ENCODE measurements around the gene MUC15.
"Not testable (repeated sequence)": the region's sequence is repeated elsewhere in the genome, so short reads cannot be mapped to it uniquely, and the experiment has no call there.

MUC15 gene

GRCh38 chr11:26595207-26595865 is 23.3 kb upstream of the MUC15 start:
- not testable (repeated sequence) for H3K36me3 ChIP-seq (ENCODE audit: control insufficient read depth, insufficient read depth, low read length); H3K9ac ChIP-seq (ENCODE audit: low read length); H3K27ac ChIP-seq (ENCODE audit: low read depth, low read length); H3K4me3 ChIP-seq (ENCODE audit: low read length); H3K4me1 ChIP-seq (ENCODE audit: control insufficient read depth, insufficient read depth, low read length); H3K27me3 ChIP-seq (ENCODE audit: control insufficient read depth, insufficient read depth, low read length)

- Histone ChIP-seq H3K4me3 (ENCODE audit: low read length) (no peak overlapping the region), H3K4me1 (ENCODE audit: control insufficient read depth, insufficient read depth, low read length) (no peaks in the 10 kb centered on the region), H3K9ac (ENCODE audit: low read length) (no peak overlapping the region), H3K27me3 (ENCODE audit: control insufficient read depth, insufficient read depth, low read length) (no peaks in the 10 kb centered on the region), H3K27ac (ENCODE audit: low read depth, low read length) (no peak overlapping the region), H3K36me3 (ENCODE audit: control insufficient read depth, insufficient read depth, low read length) (no peaks in the 10 kb centered on the region)
Observed at GRCh38 chr11:26593691-26594090, 21.6 kb upstream of the MUC15 start.

- Histone ChIP-seq H3K9ac (ENCODE audit: low read length) (no peak overlapping the region), H3K27ac (ENCODE audit: low read depth, low read length) (no peak overlapping the region), H3K36me3 (ENCODE audit: control insufficient read depth, insufficient read depth, low read length) (no peaks in the 10 kb centered on the region), H3K4me1 (ENCODE audit: control insufficient read depth, insufficient read depth, low read length) (no peaks in the 10 kb centered on the region), H3K27me3 (ENCODE audit: control insufficient read depth, insufficient read depth, low read length) (no peaks in the 10 kb centered on the region), H3K4me3 (ENCODE audit: low read length) (no peak overlapping the region)
Observed at GRCh38 chr11:26587073-26587472, 15.0 kb upstream of the MUC15 start.

DNA sequence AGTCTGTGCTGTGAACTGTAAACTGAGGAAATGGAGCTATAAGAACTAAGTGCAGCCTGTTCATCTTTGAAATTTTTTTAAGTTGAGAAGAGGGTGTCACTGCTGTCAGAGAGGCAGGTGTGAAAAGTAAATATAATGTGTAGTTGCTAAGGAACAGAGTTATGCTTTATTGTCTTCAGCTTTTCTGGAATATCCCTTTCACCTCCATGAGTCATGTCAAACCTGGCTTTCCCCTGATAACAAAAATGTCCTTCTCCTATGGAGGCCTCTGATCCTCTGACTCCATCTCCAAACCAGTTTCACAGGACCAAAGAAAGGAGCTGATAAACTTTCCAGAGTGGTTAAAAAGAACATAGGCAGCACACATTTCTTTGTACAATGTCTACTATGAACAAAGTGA is 12.8 kb upstream of the MUC15 start:
- Histone ChIP-seq H3K4me1 (ENCODE audit: control insufficient read depth, insufficient read depth, low read length) (peaks cover 6% of the 10 kb centered on the region), H3K27me3 (ENCODE audit: control insufficient read depth, insufficient read depth, low read length) (no peaks in the 10 kb centered on the region), H3K27ac (ENCODE audit: low read depth, low read length) (no peak overlapping the region), H3K4me3 (ENCODE audit: low read length) (no peak overlapping the region), H3K9ac (ENCODE audit: low read length) (no peak overlapping the region), H3K36me3 (ENCODE audit: control insufficient read depth, insufficient read depth, low read length) (no peaks in the 10 kb centered on the region)

- H3K4me3 ChIP-seq (ENCODE audit: low read length): no peak overlapping the region
- no peaks in the 10 kb centered on the region for H3K27me3 ChIP-seq (ENCODE audit: control insufficient read depth, insufficient read depth, low read length)
- H3K27ac ChIP-seq (ENCODE audit: low read depth, low read length): no peak overlapping the region
- no peak overlapping the region for H3K9ac ChIP-seq (ENCODE audit: low read length)
- H3K4me1 ChIP-seq (ENCODE audit: control insufficient read depth, insufficient read depth, low read length): peaks cover 6% of the 10 kb centered on the region
- H3K36me3 ChIP-seq (ENCODE audit: control insufficient read depth, insufficient read depth, low read length): no peaks in the 10 kb centered on the region
Observed at GRCh38 chr11:26583550-26583949, 11.5 kb upstream of the MUC15 start.

- Histone ChIP-seq H3K27me3 (ENCODE audit: control insufficient read depth, insufficient read depth, low read length) (no peaks in the 10 kb centered on the region), H3K9ac (ENCODE audit: low read length) (no peak overlapping the region), H3K27ac (ENCODE audit: low read depth, low read length) (no peak overlapping the region), H3K4me3 (ENCODE audit: low read length) (no peak overlapping the region), H3K36me3 (ENCODE audit: control insufficient read depth, insufficient read depth, low read length) (no peaks in the 10 kb centered on the region), H3K4me1 (ENCODE audit: control insufficient read depth, insufficient read depth, low read length) (peaks cover 6% of the 10 kb centered on the region)
Observed at GRCh38 chr11:26580929-26581328, 8.9 kb upstream of the MUC15 start.

DNA sequence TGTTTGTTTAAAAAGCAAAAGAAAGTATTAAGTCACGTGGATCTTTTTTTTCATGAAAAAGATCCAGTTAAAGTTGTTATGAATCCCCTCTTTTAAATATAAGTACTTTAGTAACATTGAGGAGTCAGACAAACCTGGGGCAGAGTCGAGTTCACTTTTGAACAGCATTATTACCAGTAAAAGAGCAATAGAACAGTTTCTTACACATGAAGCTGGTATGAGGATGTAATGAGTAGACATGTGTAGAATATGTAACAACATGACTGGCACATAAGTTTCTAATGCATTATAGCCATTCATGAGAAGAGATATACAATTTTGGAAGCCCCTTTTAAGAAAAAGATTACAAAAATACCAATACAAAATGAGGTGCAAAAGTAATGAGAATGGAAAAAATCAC is 7.6 kb upstream of the MUC15 start:
- H3K27ac ChIP-seq (ENCODE audit: low read depth, low read length): no peak overlapping the region

GRCh38 chr11:26578998-26579661 is 7.1 kb upstream of the MUC15 start:
- H3K9ac ChIP-seq (ENCODE audit: low read length): no peak overlapping the region
- H3K36me3 ChIP-seq (ENCODE audit: control insufficient read depth, insufficient read depth, low read length): no peaks in the 10 kb centered on the region
- H3K4me3 ChIP-seq (ENCODE audit: low read length): no peak overlapping the region
- no peak overlapping the region for H3K27ac ChIP-seq (ENCODE audit: low read depth, low read length)
- no peaks in the 10 kb centered on the region for H3K27me3 ChIP-seq (ENCODE audit: control insufficient read depth, insufficient read depth, low read length)
- H3K4me1 ChIP-seq (ENCODE audit: control insufficient read depth, insufficient read depth, low read length): peaks cover 6% of the 10 kb centered on the region

More for the DNA sequence above, 7.6 kb upstream of the MUC15 start:
- Histone ChIP-seq H3K4me3 (ENCODE audit: low read length) (no peak overlapping the region), H3K4me1 (ENCODE audit: control insufficient read depth, insufficient read depth, low read length) (peaks cover 6% of the 10 kb centered on the region), H3K36me3 (ENCODE audit: control insufficient read depth, insufficient read depth, low read length) (no peaks in the 10 kb centered on the region), H3K9ac (ENCODE audit: low read length) (no peak overlapping the region), H3K27me3 (ENCODE audit: control insufficient read depth, insufficient read depth, low read length) (no peaks in the 10 kb centered on the region)

DNA sequence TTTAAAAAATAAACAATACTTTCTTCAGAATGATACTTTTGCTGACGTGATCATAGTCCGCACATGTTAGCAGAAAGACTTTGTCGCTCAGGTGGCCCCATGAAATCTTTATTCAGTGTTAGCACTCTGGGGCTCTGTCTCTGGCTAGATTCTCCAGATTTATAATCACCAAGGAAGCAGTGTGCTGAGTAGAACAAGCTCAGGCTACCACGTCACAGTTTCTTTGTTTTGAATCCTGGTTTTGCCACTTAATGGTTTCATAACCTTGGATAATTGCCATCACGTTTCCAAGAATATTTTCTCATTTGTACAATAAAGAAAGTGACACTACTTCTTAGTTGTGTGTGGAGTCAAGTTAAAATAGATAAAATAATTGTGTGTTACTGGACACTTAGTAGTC is 3.9 kb upstream of the MUC15 start:
- no peak overlapping the region for H3K27ac ChIP-seq (ENCODE audit: low read depth, low read length)
- no peak overlapping the region for H3K9ac ChIP-seq (ENCODE audit: low read length)
- H3K4me3 ChIP-seq (ENCODE audit: low read length): no peak overlapping the region
- H3K27me3 ChIP-seq (ENCODE audit: control insufficient read depth, insufficient read depth, low read length): no peaks in the 10 kb centered on the region
- H3K4me1 ChIP-seq (ENCODE audit: control insufficient read depth, insufficient read depth, low read length): peaks cover 3% of the 10 kb centered on the region
- H3K36me3 ChIP-seq (ENCODE audit: control insufficient read depth, insufficient read depth, low read length): no peaks in the 10 kb centered on the region

GRCh38 chr11:26573896-26574295 is 1.8 kb upstream of the MUC15 start:
- no peaks in the 10 kb centered on the region for H3K27me3 ChIP-seq (ENCODE audit: control insufficient read depth, insufficient read depth, low read length)
- H3K4me1 ChIP-seq (ENCODE audit: control insufficient read depth, insufficient read depth, low read length): no peaks in the 10 kb centered on the region
- H3K36me3 ChIP-seq (ENCODE audit: control insufficient read depth, insufficient read depth, low read length): no peaks in the 10 kb centered on the region
- no peak overlapping the region for H3K4me3 ChIP-seq (ENCODE audit: low read length)
- no peak overlapping the region for H3K9ac ChIP-seq (ENCODE audit: low read length)
- H3K27ac ChIP-seq (ENCODE audit: low read depth, low read length): no peak overlapping the region

DNA sequence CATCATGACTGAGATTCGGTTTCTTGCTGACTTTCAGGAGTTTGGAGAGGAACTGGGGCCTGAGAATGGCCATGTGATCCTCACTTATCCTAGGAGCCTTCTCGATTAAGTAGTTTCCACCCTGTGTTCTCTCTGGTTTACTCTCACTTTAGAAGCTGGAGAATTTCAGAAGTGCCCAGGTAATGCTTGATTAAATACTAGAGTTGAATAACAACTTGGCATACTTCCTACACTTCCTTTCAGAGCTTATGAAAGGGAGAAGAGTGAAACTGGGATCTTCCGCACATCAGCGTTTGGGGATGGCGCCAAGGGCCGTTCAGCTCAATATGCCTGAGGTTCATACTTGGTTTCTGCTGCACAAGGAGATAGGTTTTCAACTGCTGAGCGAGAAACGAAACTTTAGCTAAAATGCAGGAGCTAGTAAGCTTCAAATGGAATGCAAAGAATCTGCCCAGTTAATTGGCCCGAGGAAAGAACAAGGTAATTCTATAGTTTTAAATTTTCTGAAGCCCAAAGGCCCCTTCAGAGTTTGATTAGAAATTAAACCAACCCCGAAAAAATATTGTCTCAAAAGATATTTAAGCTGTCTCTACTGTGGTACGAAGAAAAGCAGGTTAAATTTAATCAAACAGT is 823 bp upstream of the MUC15 start:
- no peak overlapping the region for H3K9ac ChIP-seq (ENCODE audit: low read length)
- H3K4me3 ChIP-seq (ENCODE audit: low read length): no peak overlapping the region
- no peaks in the 10 kb centered on the region for H3K36me3 ChIP-seq (ENCODE audit: control insufficient read depth, insufficient read depth, low read length)
- H3K27me3 ChIP-seq (ENCODE audit: control insufficient read depth, insufficient read depth, low read length): no peaks in the 10 kb centered on the region
- H3K4me1 ChIP-seq (ENCODE audit: control insufficient read depth, insufficient read depth, low read length): no peaks in the 10 kb centered on the region
- H3K27ac ChIP-seq (ENCODE audit: low read depth, low read length): no peak overlapping the region

- H3K9ac ChIP-seq (ENCODE audit: low read length): no peak overlapping the region
- H3K4me3 ChIP-seq (ENCODE audit: low read length): no peak overlapping the region
- no peaks in the 10 kb centered on the region for H3K27me3 ChIP-seq (ENCODE audit: control insufficient read depth, insufficient read depth, low read length)
- H3K36me3 ChIP-seq (ENCODE audit: control insufficient read depth, insufficient read depth, low read length): no peaks in the 10 kb centered on the region
- no peaks in the 10 kb centered on the region for H3K4me1 ChIP-seq (ENCODE audit: control insufficient read depth, insufficient read depth, low read length)
- H3K27ac ChIP-seq (ENCODE audit: low read depth, low read length): no peak overlapping the region
Observed at GRCh38 chr11:26569646-26570045, 2.4 kb downstream of the MUC15 start.

DNA sequence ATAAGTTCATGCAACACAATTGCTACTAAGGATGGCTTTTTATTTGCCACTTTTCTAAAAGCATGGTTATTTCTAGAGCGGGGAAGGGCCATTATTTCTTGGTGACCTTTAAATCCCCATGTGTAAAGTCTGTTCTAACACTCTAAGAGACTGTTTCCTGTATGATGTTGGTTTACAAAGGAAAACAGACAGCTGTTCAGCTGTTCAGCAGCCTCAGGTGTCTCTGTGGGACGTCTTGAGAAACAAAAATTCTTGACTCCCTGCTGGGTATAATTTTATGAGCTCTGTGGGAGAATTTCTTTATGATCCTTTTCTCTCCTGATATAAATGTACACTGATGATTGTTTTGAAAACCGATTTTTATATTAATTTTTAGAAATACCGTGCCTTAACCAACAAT is 13.9 kb downstream of the MUC15 start:
- Histone ChIP-seq H3K9ac (ENCODE audit: low read length) (no peak overlapping the region), H3K4me1 (ENCODE audit: control insufficient read depth, insufficient read depth, low read length) (no peaks in the 10 kb centered on the region), H3K27ac (ENCODE audit: low read depth, low read length) (no peak overlapping the region), H3K27me3 (ENCODE audit: control insufficient read depth, insufficient read depth, low read length) (no peaks in the 10 kb centered on the region), H3K36me3 (ENCODE audit: control insufficient read depth, insufficient read depth, low read length) (no peaks in the 10 kb centered on the region), H3K4me3 (ENCODE audit: low read length) (no peak overlapping the region)

All from rectal smooth muscle tissue (tissue), 1 donor.